ENCODE results near the gene SENP8.

DNA sequence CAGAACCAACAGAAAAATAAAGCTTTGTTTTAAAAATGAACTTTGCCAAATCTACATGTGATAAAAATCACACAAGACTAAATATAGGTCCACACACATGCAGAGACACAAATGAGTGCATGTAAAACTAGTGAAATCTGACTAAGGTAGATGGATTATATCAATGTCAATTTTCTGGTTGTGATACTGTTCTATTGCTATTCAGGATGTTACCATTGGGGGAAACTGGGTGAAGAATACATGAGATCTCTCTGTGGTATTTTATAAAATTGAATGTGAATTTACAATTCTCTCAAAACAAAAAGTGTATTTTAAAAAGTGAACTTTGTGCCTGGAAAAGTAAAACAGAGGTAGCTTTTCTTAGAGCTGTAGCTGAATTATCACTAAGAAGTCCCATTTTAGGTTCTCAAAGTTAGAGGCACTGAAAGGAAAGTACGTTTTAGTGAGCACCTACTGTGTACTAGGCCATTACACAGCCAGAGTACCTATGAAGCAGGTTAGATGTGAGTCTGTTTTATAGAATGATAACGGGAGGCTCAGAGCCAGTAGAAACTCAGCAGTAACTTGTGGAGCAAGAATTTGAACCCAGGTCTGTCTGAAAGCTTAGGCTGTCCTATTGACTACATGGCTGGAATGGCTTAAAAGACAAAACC is 71.2 kb downstream of the SENP8 start:
- TF ChIP-seq, protein P1, sequence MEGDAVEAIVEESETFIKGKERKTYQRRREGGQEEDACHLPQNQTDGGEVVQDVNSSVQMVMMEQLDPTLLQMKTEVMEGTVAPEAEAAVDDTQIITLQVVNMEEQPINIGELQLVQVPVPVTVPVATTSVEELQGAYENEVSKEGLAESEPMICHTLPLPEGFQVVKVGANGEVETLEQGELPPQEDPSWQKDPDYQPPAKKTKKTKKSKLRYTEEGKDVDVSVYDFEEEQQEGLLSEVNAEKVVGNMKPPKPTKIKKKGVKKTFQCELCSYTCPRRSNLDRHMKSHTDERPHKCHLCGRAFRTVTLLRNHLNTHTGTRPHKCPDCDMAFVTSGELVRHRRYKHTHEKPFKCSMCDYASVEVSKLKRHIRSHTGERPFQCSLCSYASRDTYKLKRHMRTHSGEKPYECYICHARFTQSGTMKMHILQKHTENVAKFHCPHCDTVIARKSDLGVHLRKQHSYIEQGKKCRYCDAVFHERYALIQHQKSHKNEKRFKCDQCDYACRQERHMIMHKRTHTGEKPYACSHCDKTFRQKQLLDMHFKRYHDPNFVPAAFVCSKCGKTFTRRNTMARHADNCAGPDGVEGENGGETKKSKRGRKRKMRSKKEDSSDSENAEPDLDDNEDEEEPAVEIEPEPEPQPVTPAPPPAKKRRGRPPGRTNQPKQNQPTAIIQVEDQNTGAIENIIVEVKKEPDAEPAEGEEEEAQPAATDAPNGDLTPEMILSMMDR (conservative IDR thresholded peaks at IDR 0.05; ENCODE audit: low read length) = no peak
- no peak for TF ChIP-seq EZH2phosphoT487 (IDR thresholded peaks at IDR 0.05; ENCODE audit: borderline replicate concordance, low read depth, low read length)
